CD4-positive, alpha-beta T cell treated with Interferon alpha-2 for 1 hour (primary cell): ENCODE results near the gene TAF15.

ENCODE experiments used
- DNase-seq, 2 donors: peaks; one replicate each; pipeline ENCODE4 v3.0.0-alpha.2; 2020 to 2022

Gene TAF15

DNA sequence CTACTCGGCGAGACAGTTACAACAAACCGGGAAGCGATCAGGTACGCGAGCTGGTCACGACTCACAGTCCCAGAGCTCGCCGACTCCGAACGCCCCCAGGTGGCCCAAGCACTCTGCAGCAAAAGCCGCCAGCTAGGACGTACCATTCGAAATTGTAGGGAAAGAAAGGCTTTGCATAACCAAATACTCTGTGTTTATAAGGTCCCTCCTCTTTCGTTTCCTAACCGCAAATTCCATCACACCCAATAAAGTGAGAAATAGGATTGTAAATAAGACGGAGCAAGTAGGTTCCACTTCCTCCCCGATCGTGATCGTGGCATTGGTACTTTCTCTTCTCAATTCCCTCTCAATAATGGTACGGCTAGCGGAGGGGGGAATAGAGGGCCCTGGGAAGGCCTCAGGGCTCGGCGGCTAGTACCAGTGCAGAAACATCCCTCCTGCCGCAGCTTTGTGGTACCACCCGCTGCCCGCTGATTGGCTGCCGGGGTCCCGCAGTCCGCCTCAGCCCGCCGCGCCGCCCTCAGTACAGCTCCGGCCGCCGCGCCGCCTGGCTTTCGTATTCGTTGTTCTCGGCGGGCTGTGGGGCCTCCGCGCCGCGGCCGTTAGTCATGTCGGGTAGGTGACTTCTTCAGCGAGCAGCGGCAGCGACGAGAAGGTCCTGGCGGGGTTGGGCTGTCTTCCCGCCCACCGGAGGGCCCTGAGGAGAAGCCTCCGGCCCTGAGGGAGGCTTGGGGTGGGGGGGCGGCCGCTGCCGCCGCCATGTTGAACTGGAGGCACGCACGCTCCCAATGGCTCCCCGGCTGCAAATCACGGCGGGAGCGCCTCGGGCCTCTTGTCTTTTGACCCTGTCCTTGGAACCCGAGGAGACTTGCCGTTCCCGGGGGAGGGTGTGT is at the start of gene TAF15:
TSS of gene TAF15 (plus strand) at position 523 of the 893 bp plus-strand sequence. CDS start at position 609, 86 bp downstream.
- DNase-seq: peak; percentile 96 to 98

DNA sequence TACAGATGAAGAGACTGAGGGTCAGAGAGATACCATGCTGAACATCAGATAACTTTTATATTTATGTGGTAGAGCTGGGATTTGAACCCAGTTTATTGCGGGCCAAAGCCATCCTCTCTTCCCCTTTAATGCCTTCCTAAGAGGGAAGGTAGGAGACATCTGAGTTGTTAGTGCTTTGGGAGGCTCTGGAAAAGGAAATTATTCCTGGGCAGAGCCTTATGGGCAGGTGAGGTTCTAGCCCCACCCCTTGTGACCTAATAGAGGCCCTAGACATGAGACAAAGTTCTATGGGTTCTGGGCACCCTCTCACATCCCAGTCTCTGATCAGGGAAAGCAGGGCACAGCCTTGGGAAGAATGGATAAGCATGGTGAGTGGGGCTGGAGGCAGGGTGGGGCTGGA is 48.7 kb upstream of the TAF15 start, which contains the start of gene C17orf50:
TSS of gene C17orf50 (plus strand) at position 301 of the 400 bp plus-strand sequence. CDS start at position 356, 55 bp downstream.
- no peak for DNase-seq

DNA sequence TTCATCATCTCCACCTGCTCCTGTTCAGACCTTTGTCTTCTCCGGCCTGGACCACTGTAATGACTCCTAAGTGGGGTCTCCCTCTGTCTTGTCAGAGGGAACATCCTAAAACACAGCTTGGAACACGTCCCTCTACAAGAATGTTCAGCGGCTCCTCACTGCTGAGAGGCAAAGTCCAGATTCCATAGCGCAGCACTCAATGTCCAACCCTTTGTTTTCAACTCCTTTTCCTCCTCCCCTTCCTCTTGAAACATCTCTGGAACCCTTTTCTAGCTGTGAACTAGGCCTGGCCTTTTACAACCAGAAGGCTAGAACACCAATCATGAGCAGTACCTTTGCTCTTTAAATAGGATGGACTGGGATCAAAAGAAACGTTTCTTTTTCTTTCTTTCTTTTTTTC is 47.7 kb upstream of the TAF15 start:
- no peak for DNase-seq

DNA sequence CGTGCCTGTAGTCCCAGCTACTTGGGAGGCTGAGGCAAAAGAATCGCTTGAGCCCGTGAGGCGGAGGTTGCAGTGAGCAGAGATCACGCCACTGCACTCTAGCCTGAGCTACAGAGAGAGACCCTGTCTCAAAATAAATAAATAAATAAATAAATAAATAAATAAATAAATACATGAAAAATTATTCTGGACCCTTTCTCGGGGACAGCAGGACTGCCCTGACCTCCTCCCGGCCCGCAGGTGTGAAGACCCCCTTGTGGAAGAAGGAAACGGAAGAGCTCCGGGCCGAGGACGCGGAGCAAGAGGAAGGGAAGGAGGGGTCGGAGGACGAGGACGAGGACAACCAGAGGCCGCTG is 45.5 kb upstream of the TAF15 start:
- no peak for DNase-seq

DNA sequence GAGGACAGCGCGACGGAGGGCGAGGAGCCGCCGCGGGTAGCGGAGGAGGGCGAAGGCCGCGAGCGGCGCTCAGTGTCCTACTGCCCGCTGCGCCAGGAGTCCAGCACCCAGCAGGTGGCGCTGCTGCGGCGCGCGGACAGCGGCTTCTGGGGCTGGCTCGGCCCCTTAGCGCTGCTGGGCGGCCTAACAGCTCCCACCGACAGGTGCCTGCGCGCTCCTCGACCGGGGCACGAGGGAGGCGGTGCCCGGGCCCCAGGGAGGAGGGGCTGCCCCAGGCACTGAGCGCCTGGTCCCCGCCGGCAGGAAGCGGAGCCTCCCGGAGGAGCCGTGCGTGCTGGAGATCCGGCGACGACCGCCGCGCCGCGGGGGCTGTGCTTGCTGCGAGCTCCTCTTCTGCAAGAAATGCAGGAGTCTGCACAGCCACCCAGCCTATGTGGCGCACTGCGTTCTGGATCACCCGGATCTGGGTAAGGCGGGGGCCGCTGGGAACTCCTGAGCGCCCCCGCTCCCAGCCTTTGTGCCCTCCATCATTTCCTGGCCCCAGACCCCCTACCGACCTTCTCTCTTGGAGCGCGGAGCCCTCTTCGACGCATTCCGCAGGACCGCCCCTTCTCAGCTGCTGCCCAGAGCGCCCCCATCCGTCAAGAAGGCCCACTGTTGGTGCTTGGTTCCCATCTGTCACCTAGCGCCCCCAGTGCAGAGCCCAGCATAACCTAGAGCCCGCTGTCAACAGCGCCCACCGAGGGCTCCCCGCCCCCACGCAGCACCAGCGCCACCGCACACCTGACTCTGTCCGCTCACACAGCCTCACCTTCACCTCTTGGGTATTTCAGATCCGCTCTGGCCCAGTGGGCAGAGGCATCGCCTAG is 44.9 kb upstream of the TAF15 start:
- DNase-seq: peak; percentile 86 to 91

DNA sequence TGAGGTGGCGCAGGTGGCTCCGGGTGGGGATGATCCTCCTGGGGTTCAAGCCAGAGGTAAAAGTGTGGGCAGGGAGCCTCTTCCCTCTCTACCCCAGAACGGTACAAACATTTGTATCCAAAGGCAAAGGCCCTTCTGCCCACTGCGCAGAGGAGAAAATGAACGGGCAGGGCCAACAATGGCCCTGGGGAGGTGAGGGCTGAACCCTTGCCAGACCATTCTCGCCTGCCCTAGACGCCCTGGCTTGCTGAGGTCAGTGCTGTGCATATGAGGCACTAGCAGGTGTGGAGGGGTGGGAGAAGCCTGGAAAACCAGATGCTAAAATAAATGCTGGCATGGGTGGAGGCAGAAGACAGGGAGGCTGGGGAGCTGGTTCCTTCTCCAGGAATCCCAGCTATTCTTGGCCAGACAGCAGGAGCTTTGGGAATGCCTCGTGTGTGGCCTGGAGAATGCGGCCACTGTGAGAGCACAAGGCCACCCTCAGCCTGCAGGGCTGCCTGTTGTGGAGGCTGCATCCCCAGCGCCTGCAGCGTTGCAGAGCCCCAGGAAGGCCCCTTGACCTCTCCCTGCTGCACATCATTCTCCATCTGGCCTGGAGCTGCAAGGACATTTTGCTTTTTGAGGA is 44.1 kb upstream of the TAF15 start:
- no peak for DNase-seq

- no peak for DNase-seq
Measured at GRCh38 chr17:35765756-35766488, 43.4 kb upstream of the TAF15 start.

GRCh38 chr17:35766489-35766877 is 42.8 kb upstream of the TAF15 start:
- DNase-seq: no peak

DNA sequence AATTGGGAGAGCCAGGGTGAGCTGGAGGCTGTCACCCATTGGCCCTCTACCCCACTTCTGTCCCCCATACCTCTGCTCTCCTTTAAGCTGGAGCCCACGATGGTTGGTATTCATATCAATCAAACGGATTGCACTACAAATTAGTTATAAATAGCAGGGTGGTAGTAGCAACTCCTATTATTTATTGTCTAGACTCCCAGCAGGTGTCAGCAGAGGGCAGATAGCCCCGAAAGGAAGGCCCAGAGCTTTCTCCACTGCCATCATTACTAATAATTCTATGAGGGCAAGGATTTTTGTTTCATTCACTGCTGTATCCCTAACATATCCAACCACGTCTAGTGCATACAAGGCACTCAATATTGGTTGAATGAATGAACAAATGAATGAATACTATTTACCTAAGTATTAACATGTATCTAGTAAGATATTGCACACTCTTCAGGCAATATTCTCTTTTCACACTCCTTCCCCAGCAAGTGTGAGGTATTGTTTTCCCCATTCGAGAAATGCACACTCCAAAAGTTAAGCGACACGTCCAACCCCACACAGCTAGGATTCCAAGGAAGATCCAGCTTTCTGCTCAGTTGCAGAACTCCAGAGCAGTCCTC is 42.3 kb upstream of the TAF15 start:
- DNase-seq: peak; percentile 18 to 51

- DNase-seq: no peak
Measured at GRCh38 chr17:35768797-35769196, 40.5 kb upstream of the TAF15 start.

DNA sequence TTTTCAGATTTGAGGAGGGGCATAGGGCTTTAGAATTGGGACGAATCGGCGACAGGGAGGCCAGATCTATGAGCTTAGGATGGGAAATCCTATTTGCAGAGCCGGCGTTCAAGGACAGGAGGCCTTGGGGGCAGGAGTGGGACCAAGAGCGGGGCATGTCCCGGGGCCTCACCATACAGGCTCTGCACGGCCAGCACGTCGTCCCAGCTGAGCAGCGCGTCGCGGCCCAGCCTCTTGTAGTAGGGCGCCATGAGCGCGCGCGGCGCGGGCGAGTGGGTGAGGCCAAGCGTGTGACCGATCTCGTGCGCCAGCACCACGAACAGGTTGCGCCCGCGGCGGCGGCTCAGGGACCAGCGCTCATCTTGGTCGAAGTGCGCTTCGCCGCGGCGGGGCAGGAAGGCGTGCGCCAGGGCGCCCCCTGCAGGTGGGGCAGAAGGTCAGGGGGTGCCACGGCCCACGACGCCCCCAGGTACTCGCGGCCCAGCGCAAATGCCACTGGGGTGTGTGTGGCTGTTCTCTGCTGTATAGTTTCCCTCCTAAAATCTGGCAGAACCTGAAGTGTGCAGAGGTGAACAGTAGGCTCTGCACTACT is 39.3 kb upstream of the TAF15 start:
- DNase-seq: no peak

- no peak for DNase-seq
Measured at GRCh38 chr17:35773129-35773528, 36.2 kb upstream of the TAF15 start.

- DNase-seq: no peak
Measured at GRCh38 chr17:35773679-35774425, 35.4 kb upstream of the TAF15 start.

DNA sequence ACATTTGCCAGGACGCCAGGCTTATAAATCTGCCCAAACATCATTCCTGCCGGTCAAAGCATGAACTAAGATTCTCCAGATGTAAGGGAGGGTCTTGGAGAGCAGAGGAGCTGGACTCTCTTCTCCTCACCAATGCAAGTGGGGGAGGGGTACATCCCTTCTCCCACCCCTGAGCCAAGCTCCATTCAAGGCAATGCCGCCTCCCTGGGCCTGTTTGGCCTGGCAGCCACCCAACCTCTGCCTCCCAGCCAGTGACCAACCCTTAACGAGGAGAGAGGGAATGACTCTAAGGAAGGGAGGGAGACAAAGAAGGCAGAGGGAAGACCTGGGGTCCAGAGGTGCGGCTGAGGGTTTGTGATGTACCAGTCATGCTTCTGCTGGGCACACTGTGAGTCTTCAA is 34.8 kb upstream of the TAF15 start:
- no peak for DNase-seq

GRCh38 chr17:35775039-35775438 is 34.2 kb upstream of the TAF15 start:
- DNase-seq: no peak

DNA sequence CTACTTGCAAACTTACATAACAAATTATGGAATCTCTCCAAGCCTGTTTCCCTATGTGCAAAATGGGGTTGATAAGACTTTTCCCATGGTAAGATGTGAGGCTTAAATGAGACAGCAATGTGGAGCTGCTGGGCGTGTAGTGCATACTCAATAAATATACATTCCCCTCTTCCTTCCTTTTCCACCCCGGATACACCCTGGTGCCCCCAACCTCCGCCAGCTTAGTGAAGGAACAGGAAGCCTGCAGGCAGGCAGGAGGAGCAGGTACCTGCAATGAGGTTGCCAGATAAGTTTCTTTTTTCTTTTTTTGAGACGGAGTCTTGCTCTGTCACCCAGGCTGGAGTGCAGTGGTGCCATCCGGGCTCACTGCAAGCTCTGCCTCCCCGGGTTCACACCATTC is 33.7 kb upstream of the TAF15 start:
- no peak for DNase-seq

- no peak for DNase-seq
Measured at GRCh38 chr17:35778641-35779196, 30.6 kb upstream of the TAF15 start.

DNA sequence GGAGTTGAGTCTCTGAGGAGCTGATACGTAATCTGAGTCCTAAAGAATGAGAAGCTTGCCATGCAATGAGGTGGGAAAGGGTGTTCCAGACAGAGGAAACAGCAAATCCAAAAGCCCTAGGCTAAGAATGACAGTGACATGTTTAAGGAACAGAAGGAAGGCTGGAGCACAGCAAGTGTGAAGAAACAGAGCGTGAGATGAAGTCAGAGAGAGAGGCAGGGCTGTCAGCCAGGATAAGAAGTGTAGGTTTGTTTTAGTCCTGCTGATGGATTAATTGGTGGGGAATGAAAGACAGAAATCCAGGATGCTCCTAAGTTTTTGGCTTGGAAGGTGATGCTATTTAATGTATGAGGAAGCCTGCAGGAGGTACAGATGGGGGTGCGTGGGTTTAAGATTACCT is 28.3 kb upstream of the TAF15 start:
- no peak for DNase-seq

GRCh38 chr17:35784895-35785294 is 24.4 kb upstream of the TAF15 start:
- DNase-seq: no peak

- no peak for DNase-seq
Measured at GRCh38 chr17:35786941-35787432, 22.3 kb upstream of the TAF15 start.
